Hypothalamus (tissue), 51 donors: Measurements from ENCODE around the gene SLC6A6.
A peak's percentile ranks its signal among the peaks of the same experiment; 100 is the strongest.

ENCODE experiments used
- DNase-seq, 51 donors: peaks; one replicate each; lab custom pipeline; 2025; lab: John Stamatoyannopoulos, UW

Gene SLC6A6

DNA sequence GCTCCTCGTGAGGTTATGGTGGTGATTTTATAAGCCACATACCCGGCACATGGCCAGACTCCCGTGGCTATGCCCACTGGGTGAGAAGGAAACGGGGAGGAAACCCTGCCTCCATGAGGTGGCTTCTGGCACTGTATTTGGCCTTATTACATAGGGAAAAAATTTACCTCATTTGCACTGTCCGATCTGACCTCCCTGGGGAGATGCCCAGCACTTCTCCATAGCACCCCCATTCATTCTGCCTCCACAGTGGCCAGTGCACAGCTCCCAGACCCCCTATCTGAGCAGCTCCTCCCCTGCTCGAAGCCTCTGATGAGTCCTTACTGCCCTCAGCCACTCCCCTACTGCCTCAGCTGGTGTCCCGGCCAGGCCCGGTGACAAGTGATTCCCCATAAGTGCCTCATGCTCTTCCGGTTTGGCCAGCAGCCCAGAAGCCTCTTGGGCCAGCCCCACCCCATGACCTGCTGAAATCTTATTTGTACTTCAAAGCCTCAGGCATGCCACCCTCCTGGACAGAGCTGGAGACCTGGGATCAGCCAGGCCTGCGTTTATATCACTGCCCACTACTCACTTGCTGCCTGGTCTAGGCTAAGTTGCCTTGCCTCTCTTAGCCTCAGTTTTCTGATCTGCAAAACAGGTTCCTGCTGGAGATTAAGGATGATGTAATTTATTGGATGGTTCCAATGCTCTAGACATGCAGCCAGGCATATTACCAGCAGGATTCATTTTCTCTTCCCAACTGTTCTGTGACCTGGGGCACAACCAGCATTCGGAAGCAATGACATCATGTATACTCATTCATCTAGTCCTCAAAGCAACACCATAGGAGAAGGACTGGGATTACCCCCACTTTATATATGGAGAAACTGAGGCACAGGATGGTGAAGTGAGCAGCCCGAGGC lies 30.6 kb upstream of the SLC6A6 start:
- DNase-seq: peak in 2 of 51 donors; percentile 9 to 12

DNA sequence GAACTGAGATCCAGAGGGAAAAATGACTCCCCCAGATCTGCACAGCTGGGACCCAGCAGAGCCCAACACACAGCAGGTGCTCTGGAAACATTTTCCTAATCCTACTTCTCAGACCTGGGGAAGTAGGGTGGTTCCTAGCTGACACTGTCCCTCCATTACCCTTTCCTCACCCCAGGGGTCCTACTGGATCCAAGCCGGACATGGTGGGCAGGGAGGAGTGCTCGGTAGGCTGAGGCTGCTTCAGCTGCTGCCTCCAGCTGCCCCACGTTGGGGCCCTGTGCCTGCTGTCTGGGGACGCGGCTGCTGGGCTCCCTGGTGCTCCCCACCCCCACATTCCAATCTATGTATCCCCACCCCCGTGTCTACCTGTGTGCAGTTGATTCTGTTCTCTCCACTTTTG lies 29.8 kb upstream of the SLC6A6 start:
- no peak for DNase-seq

DNA sequence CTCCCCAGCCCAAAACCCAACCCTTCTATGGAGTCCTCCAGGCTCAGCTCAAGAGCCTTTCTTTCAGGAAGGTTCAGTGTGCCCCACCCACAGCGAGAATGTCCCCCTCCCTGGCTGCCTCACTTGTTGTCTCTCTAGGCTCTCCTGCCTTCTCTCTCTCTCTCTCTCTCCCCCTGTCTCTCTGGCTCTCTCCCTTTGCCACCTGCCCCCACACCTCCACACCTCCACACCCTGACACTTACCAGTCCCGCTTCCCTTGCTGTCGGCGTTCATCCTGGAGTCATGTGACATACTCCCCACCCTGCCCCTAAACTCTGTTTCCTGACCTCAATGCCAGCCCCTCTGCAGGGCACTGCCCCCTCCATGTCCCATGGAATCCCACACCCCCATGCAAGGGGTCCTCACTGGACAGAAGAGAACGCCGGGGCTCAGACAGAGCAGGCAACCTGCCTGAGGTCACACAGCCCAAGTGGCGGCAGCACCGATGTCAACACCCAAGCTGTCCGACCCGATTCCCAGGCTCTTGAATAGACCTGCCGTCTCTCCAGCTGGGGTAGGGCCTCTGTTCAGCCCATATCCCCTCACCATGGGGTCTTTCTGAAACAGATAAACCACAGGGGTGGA lies 28.5 kb upstream of the SLC6A6 start:
- DNase-seq: no peak

DNA sequence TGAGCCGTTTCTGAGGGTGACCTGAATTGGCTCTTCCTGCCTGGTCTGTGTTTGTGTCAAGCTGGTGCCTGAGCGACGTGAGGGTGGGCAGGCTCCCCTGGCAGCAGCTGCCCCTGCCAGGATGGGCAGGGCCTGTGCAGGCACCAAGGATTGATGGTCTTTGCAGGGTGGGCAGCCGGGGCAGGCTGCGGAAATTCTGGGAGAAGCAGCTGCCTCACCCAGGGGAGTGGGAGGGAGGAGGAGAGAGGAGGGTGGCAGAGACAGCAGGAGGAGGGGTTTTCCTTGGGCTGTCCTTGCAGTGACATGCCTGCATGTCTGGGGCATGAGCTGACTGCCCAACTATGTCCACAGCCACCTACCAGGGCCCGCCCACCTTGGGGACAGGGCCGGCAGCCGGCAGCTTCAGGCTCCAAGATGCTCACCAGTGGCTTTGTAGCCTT lies 27.9 kb upstream of the SLC6A6 start:
- DNase-seq: no peak

DNA sequence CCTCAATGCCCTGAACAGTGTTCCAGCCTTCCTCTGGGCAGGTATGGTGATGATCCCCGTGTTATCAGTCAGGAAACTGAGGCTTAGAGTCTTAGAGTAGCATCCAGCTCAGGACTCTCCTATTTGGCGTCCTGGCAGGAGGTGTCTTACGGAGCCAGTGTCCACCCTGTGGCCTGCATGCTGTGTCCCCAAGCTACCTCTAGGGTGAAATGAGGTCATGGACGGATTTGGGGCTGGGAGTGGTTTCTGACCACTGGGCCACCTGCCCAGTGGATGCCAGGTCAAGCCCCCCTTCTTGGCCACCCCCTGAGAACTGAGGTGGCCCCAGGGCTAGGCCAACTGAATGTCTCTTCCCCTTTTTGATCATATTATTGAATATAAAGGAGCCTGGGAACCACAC lies 27.2 kb upstream of the SLC6A6 start:
- DNase-seq: no peak

DNA sequence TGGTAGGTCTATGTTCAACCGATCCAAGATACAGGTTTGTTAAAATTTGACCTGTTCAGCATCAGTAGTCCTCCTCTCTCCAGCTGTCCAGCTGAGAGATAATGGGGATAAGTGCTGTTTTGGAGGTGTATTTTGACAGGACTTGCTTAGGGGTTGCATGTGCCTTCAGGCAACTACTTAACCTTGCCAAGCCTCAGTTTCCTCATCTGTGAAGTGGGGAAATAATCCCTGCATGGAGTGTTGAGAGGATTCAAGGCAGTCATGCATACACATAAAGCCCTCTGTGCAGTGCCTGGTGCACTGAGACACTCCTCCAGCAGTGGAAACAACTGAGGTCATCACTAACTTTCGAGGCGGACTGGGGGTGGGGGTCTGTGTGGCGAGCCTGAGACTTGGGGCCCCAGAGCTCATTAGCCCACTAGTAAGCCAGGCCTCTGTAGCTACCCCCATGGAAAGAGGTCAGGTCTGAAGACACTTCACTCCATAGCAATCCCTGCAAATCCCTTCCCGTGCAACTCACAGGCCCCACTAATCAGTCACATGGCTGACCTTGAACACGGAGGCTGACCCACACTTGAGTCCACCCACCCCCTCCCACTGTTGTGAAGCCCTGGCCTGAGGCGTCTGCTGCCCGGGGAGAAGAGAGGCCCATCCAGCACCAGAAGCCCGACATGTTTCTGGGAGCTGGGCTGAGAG lies 25.9 kb upstream of the SLC6A6 start:
- DNase-seq: no peak

DNA sequence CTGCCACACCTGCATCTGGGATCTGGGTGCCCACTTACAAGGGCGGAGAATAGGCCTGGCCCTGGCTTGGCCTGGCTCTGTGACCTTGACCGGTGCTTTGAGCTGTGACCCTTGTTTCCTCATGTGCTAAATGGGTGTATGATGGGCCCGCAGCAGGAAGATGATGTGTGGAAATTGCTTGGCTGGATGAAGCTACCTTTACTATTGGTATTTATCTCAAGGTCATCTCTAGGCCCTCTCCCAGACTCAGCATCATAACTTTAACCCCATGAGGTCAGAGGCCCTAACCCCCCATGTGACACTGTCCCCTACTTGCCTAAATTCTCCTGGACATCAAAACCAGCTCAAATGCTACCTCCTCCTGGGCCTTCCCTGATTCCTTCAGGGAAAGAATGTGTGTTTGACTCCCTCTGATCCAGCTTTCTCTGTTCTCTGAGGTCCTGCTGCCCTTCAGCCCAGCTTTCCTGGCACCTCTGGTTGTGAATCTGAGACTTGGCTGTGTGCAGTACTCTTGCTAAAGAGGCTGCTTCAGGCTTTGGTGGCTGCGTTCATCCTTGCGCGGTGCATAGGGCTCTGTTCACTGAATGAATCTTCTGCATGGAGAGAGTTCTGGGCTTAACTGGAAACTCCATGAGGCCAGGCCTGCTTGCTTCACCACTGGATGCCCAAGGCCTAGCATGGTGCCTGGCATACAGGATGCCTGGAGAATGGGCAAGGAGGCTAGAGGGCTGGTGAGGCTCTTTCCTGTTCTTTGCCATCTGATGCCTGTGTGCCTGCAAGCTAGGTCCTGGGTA lies 25.2 kb upstream of the SLC6A6 start:
- DNase-seq: no peak

DNA sequence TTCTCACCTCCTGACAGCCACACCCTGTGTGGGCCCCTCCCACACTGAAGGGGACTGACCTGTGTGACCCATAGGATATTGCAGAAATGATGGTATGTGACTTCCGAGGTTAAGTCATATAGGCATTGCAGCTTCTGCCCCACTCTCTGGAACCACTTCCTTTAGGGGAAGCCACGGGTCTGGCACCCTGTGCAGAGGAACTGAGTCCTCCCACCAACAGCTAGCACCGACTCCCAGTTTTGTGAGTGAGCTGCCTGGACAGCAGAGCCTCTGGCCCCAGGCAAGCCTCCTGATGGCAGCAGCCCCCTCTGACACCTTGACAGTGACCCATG lies 24.6 kb upstream of the SLC6A6 start:
- peak in 2 of 51 donors; percentile 3 to 9 for DNase-seq

DNA sequence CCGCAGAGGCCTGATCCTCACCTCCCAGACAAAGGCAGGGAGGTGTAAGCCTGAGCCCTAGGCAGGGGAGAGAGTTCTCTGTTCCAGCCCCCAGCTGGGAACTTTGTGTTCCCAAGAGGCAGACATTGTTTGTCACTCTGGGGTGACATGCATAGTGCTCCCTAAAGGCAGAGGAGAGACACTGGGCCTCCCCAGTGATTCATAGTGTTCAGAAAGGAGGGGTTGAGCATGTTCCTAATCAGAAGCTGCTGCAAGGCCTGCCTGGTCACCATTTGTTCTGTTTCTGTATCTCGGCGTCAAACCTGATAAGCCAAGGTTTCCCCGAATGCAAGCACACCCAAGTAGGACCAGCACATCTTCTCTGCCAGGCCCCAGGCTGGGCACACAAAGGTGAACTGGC lies 24.0 kb upstream of the SLC6A6 start:
- DNase-seq: no peak

DNA sequence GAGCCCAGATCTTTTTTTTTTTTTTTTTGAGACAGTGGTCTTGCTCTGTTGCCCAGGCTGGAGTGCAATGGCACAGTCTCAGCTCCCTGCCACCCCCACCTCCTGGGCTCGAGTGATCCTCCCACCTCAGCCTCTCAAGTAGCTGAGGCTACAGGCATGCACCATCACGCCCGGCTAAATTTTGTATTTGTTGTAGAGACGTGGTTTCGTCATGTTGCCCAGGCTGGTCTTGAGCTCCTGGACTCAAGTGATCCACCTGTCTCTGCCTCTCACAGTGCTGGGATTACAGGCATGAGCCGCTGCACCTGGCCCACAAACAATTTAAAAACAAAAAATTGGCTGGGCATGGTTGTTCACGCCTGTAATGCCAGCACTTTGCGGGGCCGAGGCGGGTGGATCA lies 22.6 kb upstream of the SLC6A6 start:
- no peak for DNase-seq

DNA sequence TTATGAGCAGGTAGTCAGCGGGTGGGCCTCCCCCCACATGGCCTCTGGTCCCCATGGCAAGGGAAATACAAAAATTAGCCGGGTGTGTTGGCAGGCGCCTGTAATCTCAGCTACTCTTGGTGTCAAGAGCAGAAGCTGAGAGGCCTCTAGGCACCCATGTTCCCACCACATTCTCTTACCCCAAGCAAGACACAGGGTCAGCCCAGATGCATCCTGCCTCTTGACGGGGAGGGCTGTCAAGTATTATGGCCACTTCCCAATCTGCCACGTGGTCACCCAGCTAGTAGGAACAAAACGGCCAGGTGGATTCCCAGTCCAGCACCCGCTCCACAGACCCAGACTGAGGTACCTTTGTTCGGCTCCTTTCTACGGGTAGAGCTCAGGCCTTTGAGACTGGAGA lies 16.2 kb upstream of the SLC6A6 start:
- no peak for DNase-seq

DNA sequence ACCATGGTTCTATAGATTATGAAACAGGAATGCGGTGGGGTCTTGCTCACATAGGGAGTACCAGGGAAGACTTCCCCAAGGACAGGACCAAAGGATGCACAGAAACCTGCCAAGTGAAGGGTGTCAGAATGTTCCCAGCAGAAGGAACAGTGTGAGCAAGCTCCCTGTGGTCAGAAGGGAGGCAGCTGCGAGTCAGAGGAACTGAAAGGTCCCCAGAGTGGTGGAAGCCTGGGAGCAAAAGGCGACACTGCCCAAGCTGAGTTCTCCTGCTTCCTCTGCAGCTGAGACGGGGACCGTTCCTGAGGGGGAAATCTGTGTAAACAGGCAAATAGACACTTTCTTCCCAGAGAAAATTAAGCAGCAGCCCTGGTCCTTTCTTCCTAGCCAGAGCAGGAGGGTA lies 14.2 kb upstream of the SLC6A6 start:
- DNase-seq: peak in 1 of 51 donors; percentile 4

DNA sequence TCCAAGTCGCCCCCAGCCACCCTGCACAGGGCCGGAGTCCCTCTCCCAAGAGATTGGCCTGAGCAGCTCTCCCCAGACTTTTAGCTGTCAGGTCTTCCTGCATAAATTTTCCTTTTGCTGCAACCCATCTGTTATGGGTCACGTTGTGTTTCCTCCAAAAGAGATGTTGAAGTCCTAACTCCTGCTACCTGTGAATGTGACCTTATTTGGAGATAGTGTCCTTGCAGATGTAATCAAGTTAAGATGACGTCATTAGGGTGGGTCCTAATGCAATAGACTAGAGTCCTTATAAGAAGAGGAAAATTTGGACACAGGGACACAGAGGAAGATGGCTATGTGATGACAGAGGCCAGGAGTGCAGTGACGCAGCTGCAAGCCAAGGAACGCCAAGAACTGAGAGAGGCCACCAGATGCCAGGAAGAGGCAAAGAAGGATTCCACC lies 13.2 kb upstream of the SLC6A6 start:
- no peak for DNase-seq

DNA sequence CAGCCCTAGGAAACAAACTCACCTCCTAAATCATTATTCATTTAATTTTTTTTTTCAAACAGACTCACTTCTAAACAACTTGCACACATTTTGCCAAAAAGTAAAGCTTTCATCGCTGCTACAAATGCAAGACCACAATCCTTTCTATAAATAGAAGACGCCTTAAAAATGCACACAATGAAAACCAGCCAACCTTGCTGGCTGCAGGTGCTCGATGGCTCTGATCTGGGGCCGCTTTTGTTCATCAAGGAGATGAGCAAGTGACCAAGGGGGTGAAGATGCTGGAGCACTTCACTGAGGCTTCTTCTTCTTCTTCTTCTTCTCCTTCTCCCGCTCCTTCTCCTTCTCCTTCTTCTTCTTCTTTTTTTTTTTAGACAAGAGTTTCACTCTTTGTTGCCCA lies 12.7 kb upstream of the SLC6A6 start:
- no peak for DNase-seq

DNA sequence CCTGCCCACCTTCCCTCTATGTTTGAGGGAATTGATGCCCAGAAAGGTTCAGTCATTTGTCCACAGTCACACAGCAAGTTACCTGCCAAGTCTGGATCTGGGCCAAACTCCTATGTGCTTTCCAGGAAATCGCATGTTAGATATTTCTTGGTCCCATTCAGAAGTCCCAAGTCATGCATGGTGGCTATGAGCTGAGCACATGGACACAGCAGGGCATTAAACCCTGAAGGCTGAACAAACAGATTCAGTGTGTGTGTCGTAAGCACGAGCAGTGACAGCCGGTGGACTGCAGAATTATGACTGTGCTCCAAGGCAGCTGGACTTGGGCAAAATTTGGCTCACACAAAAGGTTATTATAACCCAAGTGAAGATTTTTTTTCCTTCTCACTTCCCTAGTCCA lies 11.4 kb upstream of the SLC6A6 start:
- DNase-seq: peak in 8 of 51 donors; percentile 13 to 43 (median 20)

DNA sequence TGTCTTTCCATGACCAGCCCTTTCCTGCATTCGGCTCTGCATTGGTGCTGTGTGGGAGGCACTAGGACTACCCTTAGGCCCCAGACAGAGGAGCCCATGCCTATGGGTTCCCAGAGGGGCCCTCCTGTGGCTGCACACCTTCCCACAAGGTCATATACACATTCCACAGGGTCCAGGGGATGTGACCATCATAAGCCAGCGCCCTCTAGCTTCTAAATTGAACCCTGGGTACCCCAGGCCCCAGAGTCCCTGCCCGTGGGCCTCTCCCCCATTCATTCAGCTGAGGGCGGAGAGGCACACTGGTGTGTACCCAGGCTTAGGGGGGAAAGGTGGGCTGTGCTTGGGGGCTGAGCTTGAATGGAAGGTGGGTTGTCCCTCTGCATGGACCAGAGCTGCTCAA lies 10.2 kb upstream of the SLC6A6 start:
- no peak for DNase-seq

DNA sequence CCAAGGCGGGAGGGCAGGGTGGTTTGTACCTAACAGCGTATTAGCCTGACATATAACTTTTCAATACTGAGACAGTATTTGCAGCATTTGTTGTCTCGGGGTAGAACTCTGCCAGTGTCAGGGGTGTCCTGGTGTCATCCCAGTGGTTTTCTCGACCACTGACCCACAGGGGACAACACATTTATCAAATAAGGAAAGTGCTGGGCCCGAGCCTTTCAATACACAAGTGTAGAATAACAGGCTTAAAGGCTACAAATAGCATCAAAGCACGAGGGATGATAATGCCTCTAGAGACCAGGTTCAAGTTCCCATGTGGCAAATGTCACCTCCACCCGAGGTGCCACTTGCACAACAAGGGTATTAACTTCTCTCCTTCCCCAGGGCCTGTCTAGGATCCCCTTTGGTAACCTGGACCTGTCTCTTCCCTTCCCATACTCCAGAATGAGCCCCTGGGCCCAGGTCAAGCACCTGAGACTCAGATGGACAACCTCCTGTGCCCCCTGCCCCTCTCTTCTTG lies 9.5 kb upstream of the SLC6A6 start:
- no peak for DNase-seq

DNA sequence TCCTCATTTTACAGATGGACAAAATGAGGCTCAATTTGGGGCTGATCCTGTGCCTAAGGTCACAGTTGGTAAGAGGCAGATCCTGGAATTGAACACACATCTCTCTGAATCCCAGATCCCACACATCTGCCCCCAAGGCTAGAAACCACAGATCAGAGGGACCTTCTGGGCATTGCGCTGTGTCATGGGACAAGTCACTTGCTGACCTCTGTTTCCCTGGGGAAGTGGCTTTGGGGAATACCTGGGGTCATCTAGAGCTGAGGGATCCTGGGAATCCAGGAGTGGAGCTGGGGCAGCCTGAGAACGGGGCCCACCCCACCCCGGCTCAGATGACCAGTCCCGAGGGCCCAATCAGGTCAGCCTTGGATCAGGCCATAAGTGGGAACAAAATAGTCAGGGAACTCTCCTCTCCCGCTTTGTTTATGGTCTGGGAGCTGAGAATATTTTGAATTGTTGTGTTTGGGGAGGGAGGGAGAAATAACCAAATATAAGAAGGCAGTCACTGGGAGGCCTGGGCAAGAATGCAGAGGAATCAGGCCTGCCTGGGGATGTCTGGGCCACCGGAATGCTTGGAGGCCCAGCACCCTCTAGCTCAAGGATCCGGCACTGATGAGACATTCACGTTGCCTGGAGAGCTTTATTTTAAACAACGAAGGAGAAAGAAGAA lies 8.8 kb upstream of the SLC6A6 start:
- no peak for DNase-seq

DNA sequence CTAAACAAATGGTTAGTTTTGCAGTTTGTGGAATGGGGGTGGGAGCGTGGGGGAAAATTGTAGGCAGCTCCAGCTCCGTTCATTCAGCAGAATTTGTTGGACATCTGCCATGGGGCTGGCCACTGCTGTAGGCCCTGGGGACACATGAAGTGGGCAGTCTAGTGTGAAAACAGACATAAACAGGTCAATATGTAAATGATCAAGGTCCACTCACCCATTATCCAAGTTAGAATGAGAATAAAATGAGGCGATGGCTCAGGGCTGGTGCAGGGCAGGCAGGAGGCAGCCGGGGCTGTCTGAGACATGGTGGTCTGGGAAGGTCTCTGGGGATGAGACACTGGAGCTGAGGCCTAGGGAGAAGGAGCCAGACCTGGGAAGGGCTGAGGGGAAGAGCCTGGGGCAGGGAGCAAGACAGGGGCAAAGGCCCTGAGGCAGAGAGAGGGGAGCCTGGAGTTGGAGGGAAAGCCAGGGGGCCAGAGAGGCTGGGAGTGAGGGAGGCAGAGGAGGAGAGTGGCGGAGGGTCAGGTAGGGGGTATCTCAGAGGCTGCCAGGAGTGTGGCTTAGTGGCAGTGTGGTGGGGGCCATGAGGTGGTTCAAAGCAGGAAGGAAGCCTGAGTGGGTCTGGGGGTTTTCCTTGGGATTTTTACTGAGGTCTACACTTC lies 6.2 kb upstream of the SLC6A6 start:
- no peak for DNase-seq

DNA sequence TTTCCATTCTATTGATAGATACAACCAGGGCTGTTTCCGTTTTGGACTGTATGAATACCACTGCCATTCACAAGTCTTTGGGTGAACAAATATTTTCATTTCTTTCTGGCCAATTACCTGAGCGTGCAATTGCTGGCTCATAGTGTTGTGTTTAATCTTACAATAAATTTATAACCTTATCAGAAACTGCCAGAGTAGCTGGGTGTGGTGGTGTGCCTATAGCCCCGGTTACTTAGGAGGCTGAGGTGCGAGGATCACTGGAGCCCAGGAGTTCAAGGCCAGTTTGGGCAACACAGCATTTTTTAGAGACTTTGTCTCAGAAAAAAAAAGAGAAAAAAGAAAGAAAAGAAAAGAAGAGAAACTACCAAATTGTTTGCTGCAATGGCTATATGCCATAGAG lies 5.4 kb upstream of the SLC6A6 start:
- no peak for DNase-seq
